Measurements from ENCODE around the gene LMO1.

The LMO1 gene

GRCh38 chr11:8224161-8224591, 39.5 kb downstream of the LMO1 start:
- Mint-ChIP-seq H3K4me3 (no peak overlapping the region), H3K4me1 (peaks cover 32% of the 10 kb centered on the region), H3K36me3 (ENCODE audit: low read depth) (no peaks in the 10 kb centered on the region), H3K27ac (no peak overlapping the region), H3K9me3 (no peaks in the 10 kb centered on the region), H3K27me3 (ENCODE audit: low read depth, poor library complexity) (peaks cover 3% of the 10 kb centered on the region)
- no peak for DNase-seq
- TF ChIP-seq CTCF (IDR thresholded peaks at IDR 0.05): no peak

- Mint-ChIP-seq H3K27me3 (ENCODE audit: low read depth, poor library complexity) (peaks cover 3% of the 10 kb centered on the region), H3K36me3 (ENCODE audit: low read depth) (no peaks in the 10 kb centered on the region), H3K9me3 (no peaks in the 10 kb centered on the region), H3K4me1 (peaks cover 32% of the 10 kb centered on the region), H3K4me3 (no peak overlapping the region), H3K27ac (no peak overlapping the region)
- TF ChIP-seq CTCF (IDR thresholded peaks at IDR 0.05): no peak
- DNase-seq: no peak
Measured at GRCh38 chr11:8223513-8223900, 40.2 kb downstream of the LMO1 start.

DNA sequence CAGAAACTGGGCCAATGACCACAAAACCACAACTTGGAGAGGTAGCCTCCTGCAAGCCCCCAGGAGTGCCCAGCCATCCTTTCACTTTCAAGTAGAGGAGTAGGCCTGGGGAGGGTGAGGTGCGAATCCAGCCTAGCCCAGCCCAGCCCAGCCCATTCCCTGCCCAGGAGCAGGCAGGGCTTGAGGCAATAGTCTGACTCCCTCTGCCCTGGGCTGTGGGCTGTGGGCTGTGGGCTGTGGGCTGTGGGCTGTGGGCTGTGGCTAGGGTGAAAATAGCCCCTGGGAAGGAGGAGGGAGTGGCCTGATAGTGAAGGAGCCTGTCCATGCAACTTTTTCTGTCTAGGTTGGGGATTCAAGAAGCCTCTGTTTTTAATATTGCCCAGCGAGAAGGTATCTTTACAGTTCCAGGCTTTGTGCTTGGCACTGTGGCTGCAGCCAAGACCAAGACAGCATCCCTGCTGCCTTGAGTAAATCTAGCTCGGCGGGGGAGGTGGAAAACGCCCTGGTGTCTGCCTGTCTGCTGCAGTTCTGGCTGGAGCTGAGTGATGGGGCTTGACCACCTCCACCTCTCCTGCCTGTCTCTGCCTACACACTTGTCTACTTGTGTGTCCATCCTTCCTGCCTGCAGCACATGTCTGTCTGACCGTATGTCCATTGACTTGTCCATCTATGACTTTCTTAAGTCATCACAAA, 40.7 kb downstream of the LMO1 start:
- no peak for DNase-seq
- TF ChIP-seq CTCF (IDR thresholded peaks at IDR 0.05): no peak
- Mint-ChIP-seq H3K4me1 (peaks cover 35% of the 10 kb centered on the region), H3K36me3 (ENCODE audit: low read depth) (no peaks in the 10 kb centered on the region), H3K9me3 (no peaks in the 10 kb centered on the region), H3K27ac (no peak overlapping the region), H3K4me3 (no peak overlapping the region), H3K27me3 (ENCODE audit: low read depth, poor library complexity) (peaks cover 3% of the 10 kb centered on the region)

DNA sequence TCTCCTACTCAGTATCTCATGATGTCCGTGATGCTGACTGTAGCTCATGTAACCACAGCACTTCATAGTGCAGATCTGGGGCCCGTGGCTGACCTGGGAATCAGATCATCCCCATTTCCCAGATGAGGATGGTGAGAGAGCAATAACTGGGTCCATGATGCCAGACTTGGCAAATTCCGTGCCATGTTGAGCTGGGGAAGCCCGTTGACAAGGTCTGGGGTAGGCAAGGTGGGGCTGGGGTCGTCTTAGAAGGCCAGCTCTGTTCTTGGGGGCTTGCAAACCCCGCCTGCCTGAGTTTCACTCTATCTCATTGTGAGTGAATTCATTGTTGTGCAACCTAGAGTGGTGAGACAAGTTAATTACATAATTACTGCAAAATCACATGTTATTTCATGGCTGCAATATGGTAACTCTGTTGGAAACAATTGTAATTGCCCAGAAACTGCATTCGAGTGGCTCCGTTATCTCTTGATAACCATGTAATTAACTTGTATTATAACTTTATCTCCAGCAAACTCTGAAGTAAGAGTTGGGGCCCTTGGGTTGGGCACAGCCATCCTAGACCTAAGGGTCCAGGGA, 41.7 kb downstream of the LMO1 start:
- Mint-ChIP-seq H3K36me3 (ENCODE audit: low read depth) (no peaks in the 10 kb centered on the region), H3K4me3 (no peak overlapping the region), H3K27me3 (ENCODE audit: low read depth, poor library complexity) (peaks cover 3% of the 10 kb centered on the region), H3K27ac (no peak overlapping the region), H3K4me1 (peaks cover 35% of the 10 kb centered on the region), H3K9me3 (no peaks in the 10 kb centered on the region)
- TF ChIP-seq CTCF (IDR thresholded peaks at IDR 0.05): no peak
- DNase-seq: no peak

GRCh38 chr11:8221046-8221723, 42.5 kb downstream of the LMO1 start:
- peaks cover 6% of the 10 kb centered on the region for H3K27me3 Mint-ChIP-seq (ENCODE audit: low read depth, poor library complexity)
- TF ChIP-seq CTCF (IDR thresholded peaks at IDR 0.05): no peak
- no peaks in the 10 kb centered on the region for H3K9me3 Mint-ChIP-seq
- H3K4me1 Mint-ChIP-seq: peaks cover 35% of the 10 kb centered on the region
- no peak overlapping the region for H3K27ac Mint-ChIP-seq
- DNase-seq: no peak
- no peak overlapping the region for H3K4me3 Mint-ChIP-seq
- H3K36me3 Mint-ChIP-seq (ENCODE audit: low read depth): no peaks in the 10 kb centered on the region
